ENCODE data around the gene MPPED2.

GRCh38 chr11:30573951-30574350 is 12.2 kb downstream of the MPPED2 start:
- TF ChIP-seq, protein P1, sequence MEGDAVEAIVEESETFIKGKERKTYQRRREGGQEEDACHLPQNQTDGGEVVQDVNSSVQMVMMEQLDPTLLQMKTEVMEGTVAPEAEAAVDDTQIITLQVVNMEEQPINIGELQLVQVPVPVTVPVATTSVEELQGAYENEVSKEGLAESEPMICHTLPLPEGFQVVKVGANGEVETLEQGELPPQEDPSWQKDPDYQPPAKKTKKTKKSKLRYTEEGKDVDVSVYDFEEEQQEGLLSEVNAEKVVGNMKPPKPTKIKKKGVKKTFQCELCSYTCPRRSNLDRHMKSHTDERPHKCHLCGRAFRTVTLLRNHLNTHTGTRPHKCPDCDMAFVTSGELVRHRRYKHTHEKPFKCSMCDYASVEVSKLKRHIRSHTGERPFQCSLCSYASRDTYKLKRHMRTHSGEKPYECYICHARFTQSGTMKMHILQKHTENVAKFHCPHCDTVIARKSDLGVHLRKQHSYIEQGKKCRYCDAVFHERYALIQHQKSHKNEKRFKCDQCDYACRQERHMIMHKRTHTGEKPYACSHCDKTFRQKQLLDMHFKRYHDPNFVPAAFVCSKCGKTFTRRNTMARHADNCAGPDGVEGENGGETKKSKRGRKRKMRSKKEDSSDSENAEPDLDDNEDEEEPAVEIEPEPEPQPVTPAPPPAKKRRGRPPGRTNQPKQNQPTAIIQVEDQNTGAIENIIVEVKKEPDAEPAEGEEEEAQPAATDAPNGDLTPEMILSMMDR (IDR thresholded peaks at IDR 0.05 in 2 of 3, conservative IDR thresholded peaks at IDR 0.05 in 1 of 3; ENCODE audit: borderline replicate concordance in 1 of 3, insufficient read depth in 1 of 3, low read depth in 2 of 3, low read length in 2 of 3): no peak
- TF ChIP-seq, protein P2, sequence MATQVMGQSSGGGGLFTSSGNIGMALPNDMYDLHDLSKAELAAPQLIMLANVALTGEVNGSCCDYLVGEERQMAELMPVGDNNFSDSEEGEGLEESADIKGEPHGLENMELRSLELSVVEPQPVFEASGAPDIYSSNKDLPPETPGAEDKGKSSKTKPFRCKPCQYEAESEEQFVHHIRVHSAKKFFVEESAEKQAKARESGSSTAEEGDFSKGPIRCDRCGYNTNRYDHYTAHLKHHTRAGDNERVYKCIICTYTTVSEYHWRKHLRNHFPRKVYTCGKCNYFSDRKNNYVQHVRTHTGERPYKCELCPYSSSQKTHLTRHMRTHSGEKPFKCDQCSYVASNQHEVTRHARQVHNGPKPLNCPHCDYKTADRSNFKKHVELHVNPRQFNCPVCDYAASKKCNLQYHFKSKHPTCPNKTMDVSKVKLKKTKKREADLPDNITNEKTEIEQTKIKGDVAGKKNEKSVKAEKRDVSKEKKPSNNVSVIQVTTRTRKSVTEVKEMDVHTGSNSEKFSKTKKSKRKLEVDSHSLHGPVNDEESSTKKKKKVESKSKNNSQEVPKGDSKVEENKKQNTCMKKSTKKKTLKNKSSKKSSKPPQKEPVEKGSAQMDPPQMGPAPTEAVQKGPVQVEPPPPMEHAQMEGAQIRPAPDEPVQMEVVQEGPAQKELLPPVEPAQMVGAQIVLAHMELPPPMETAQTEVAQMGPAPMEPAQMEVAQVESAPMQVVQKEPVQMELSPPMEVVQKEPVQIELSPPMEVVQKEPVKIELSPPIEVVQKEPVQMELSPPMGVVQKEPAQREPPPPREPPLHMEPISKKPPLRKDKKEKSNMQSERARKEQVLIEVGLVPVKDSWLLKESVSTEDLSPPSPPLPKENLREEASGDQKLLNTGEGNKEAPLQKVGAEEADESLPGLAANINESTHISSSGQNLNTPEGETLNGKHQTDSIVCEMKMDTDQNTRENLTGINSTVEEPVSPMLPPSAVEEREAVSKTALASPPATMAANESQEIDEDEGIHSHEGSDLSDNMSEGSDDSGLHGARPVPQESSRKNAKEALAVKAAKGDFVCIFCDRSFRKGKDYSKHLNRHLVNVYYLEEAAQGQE (IDR thresholded peaks at IDR 0.05; ENCODE audit: low read depth): no peak
- TF ChIP-seq CEBPB (IDR thresholded peaks at IDR 0.05; ENCODE audit: low read depth) (no peak), FOSL1 (IDR thresholded peaks at IDR 0.05; ENCODE audit: low read depth) (no peak), POLR2A (IDR thresholded peaks at IDR 0.05; ENCODE audit: borderline replicate concordance, extremely low read depth, insufficient read depth, insufficient read length) (no peak), POLR2AphosphoS5 (IDR thresholded peaks at IDR 0.05; ENCODE audit: low read depth, low read length) (no peak), JUND (IDR thresholded peaks at IDR 0.05) (no peak), SRF (IDR thresholded peaks at IDR 0.05; ENCODE audit: low read depth) (no peak), RAD21 (IDR thresholded peaks at IDR 0.05; ENCODE audit: low read depth) (no peak), EZH2 (IDR thresholded peaks at IDR 0.05) (no peak), ELF1 (IDR thresholded peaks at IDR 0.05; ENCODE audit: borderline replicate concordance, low read depth) (no peak), ZNF274 (IDR thresholded peaks at IDR 0.05; ENCODE audit: low read depth, low read length) (no peak), MAX (IDR thresholded peaks at IDR 0.05) (no peak)
